CD14-positive monocyte (primary cell): Measurements from ENCODE around the gene AFDN. TPM values are rescaled to one million over a fixed set of nuclear protein-coding genes. Genes with fewer than 3 reads are reported as not detected.

ENCODE experiments used
- DNase-seq, 3 donors: peaks; one replicate each; pipeline ENCODE4 v3.0.0-alpha.2; 2011 to 2022
- H2AFZ ChIP-seq: 2 replicates; pipeline ENCODE4 v1.6.0; 2012; ENCODE audit warnings: mild to moderate bottlenecking, low read depth, low read length, inconsistent platforms; ENCODE audit not compliant: insufficient read depth, poor library complexity, severe bottlenecking
- H3K27ac ChIP-seq, 2 donors: 1 replicate in 1 of 2; 2 replicates in 1 of 2; pipeline ENCODE4 v1.5.1; 2012 to 2013; ENCODE audit warnings: low read length in 2 of 2, control low read depth in 1 of 2, inconsistent platforms in 1 of 2, low read depth in 1 of 2, mild to moderate bottlenecking in 1 of 2
- H3K27me3 ChIP-seq, 2 donors: one replicate each; pipeline versions ENCODE4 v1.6.0 to v1.6.1; 2011 to 2013; ENCODE audit warnings: low read length in 2 of 2; ENCODE audit not compliant: control insufficient read depth in 2 of 2, insufficient read depth in 2 of 2
- H3K36me3 ChIP-seq, 2 donors: replicated peaks in 1 of 2; 1 replicate in 1 of 2; 2 replicates in 1 of 2; pipeline versions ENCODE4 v1.5.1 to v1.6.1; 2012 to 2013; ENCODE audit warnings: low read length in 2 of 2, control low read depth in 1 of 2, inconsistent platforms in 1 of 2, mild to moderate bottlenecking in 1 of 2; ENCODE audit not compliant: insufficient read depth in 2 of 2, control insufficient read depth in 1 of 2
- H3K4me1 ChIP-seq, 2 donors: 1 replicate in 1 of 2; 2 replicates in 1 of 2; pipeline versions ENCODE4 v1.5.1 to v1.6.1; 2012 to 2013; ENCODE audit warnings: low read length in 2 of 2, control low read depth in 1 of 2, inconsistent platforms in 1 of 2, mild to moderate bottlenecking in 1 of 2, moderate library complexity in 1 of 2; ENCODE audit not compliant: insufficient read depth in 2 of 2, control insufficient read depth in 1 of 2
- H3K4me2 ChIP-seq: replicated peaks from 2 replicates; pipeline ENCODE3; 2012; ENCODE audit warnings: low read length, moderate library complexity, mild to moderate bottlenecking; ENCODE audit not compliant: poor library complexity, severe bottlenecking; ENCODE audit errors: extremely low read depth
- H3K4me3 ChIP-seq, 3 experiments: fragments of 200-600 bp in 1 of 3; sonication (generic) in 1 of 3; replicated peaks in 1 of 3; 1 replicate in 2 of 3; 2 replicates in 1 of 3; pipeline ENCODE4 v1.5.1; 2011 to 2013; ENCODE audit warnings: low read length in 3 of 3, mild to moderate bottlenecking in 3 of 3, control low read depth in 2 of 3, low read depth in 2 of 3, inconsistent platforms in 1 of 3, moderate library complexity in 1 of 3
- H3K79me2 ChIP-seq: 2 replicates; pipeline ENCODE4 v1.6.0; 2012; ENCODE audit warnings: mild to moderate bottlenecking, control low read depth, inconsistent platforms, low read length, moderate library complexity; ENCODE audit not compliant: insufficient read depth
- H3K9ac ChIP-seq: 2 replicates; pipeline ENCODE4 v1.6.0; 2017; ENCODE audit warnings: low read length, mild to moderate bottlenecking; ENCODE audit not compliant: insufficient read depth, poor library complexity, severe bottlenecking
- H3K9me3 ChIP-seq, 2 donors: replicated peaks in 1 of 2; 1 replicate in 1 of 2; 2 replicates in 1 of 2; pipeline versions ENCODE4 v1.5.1 to v1.6.1; 2012 to 2013; ENCODE audit warnings: low read length in 2 of 2, control low read depth in 1 of 2; ENCODE audit not compliant: control insufficient read depth in 1 of 2, insufficient read depth in 1 of 2
- H4K20me1 ChIP-seq: 2 replicates; pipeline ENCODE4 v1.6.0; 2012; ENCODE audit warnings: mild to moderate bottlenecking, low read length, control low read depth, moderate library complexity; ENCODE audit not compliant: insufficient read depth
- H3K27ac Mint-ChIP-seq, 7 donors: one replicate each; pipeline ENCODE4 v1.8.0; 2020; ENCODE audit warnings: mild to moderate bottlenecking in 7 of 7, mixed read lengths in 7 of 7, moderate library complexity in 6 of 7, inconsistent platforms in 2 of 7
- H3K27me3 Mint-ChIP-seq, 3 donors: one replicate each; pipeline ENCODE4 v1.8.0; 2021 to 2022; ENCODE audit warnings: low read depth in 3 of 3, mild to moderate bottlenecking in 3 of 3, mixed read lengths in 3 of 3, moderate library complexity in 3 of 3, inconsistent platforms in 1 of 3
- H3K36me3 Mint-ChIP-seq, 2 donors: one replicate each; pipeline ENCODE4 v1.8.0; 2020; ENCODE audit warnings: mixed read lengths in 2 of 2, inconsistent platforms in 1 of 2, mild to moderate bottlenecking in 1 of 2
- H3K4me1 Mint-ChIP-seq: one replicate; pipeline ENCODE4 v1.8.0; 2020; ENCODE audit warnings: mild to moderate bottlenecking, mixed read lengths
- H3K4me3 Mint-ChIP-seq, 2 donors: one replicate each; pipeline ENCODE4 v1.8.0; 2020; ENCODE audit warnings: mild to moderate bottlenecking in 2 of 2, mixed read lengths in 2 of 2, moderate library complexity in 1 of 2
- H3K9me3 Mint-ChIP-seq, 7 donors: one replicate each; pipeline ENCODE4 v1.8.0; 2020 to 2022; ENCODE audit warnings: mixed read lengths in 7 of 7, mild to moderate bottlenecking in 6 of 7, moderate library complexity in 6 of 7, inconsistent platforms in 2 of 7
- WGBS: methylation state at CpG from one replicate; pipeline ENCODE4 v1.1.5; 2013; ENCODE audit warnings: missing lambda C conversion rate; ENCODE audit not compliant: insufficient coverage; 5-methylcytosine and 5-hydroxymethylcytosine counted together
- intact Hi-C, 2 donors: fragments of 100-400 bp; cut with micrococcal nuclease; formaldehyde crosslinking; loops; one replicate each; pipeline versions ENCODE4 v1.15.0 to v1.15.1; 2023
- polyA plus RNA-seq, 3 donors: library from polyadenylated mRNA; depleted of rRNA in 1 of 3; unstranded in 2 of 3; stranded (reverse) in 1 of 3; fragments of 300-500 nt in 2 of 3; fragments of >200 nt in 1 of 3; fragmentation: Illumina TruSeq in 2 of 3; gene quantifications; 1 replicate in 2 of 3; 2 replicates in 1 of 3; pipeline ENCODE4 v1.2.3, GENCODE V29; 2012 to 2021
- TF ChIP-seq, protein P1 (sequence below): fragments of 200-600 bp; IDR thresholded peaks from one replicate; pipeline ENCODE4 v1.8.0; 2022; ENCODE audit warnings: antibody characterized with exemption, mild to moderate bottlenecking

Gene AFDN
- polyA plus RNA-seq, 3 donors, result 0.03 to 1.5 TPM; not detected in 1

DNA sequence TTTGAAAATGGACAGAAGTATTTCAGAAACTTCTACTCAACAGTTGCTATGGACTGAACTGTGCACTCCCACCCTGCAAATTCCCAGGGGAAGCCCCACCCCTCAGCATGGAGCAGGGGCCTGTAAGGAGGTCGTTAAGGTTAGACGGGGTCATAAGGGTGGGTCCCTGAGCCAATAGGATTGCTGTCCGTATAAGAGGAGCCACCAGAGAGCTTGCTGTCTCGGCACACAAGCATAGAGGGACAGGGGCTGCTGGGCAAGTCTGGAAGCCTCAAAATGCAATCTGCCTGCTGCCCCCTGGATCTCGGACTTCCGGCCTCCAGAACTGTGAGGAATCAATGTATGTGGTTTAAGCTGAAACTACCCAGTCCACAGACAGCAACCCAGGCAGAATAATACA, 37.4 kb upstream of the AFDN start:
- Histone ChIP-seq H3K9me3 (peaks cover 4 to 5% of the 10 kb centered on the region in 2 donors), H3K36me3 (no peaks in the 10 kb centered on the region), H3K4me3 (no peak overlapping the region), H3K79me2 (no peaks in the 10 kb centered on the region), H4K20me1 (no peaks in the 10 kb centered on the region), H3K27ac (no peak overlapping the region), H3K4me2 (no peak overlapping the region), H3K27me3 (peaks cover 0 to 9% of the 10 kb centered on the region in 2 donors), H3K9ac (no peak overlapping the region), H3K4me1 (peaks cover 0 to 11% of the 10 kb centered on the region in 2 donors), H2AFZ (no peak overlapping the region)
- H3K27me3 Mint-ChIP-seq, result peaks cover 2 to 28% (median 15%) of the 10 kb centered on the region in 3 donors
- intact Hi-C loops, result no loop called here
- no peak overlapping the region for H3K27ac Mint-ChIP-seq
- peaks cover 0 to 14% (median 9%) of the 10 kb centered on the region in 7 donors for H3K9me3 Mint-ChIP-seq
- peaks cover 14% of the 10 kb centered on the region for H3K4me1 Mint-ChIP-seq
- DNase-seq, result no peak
- TF ChIP-seq, protein P1, sequence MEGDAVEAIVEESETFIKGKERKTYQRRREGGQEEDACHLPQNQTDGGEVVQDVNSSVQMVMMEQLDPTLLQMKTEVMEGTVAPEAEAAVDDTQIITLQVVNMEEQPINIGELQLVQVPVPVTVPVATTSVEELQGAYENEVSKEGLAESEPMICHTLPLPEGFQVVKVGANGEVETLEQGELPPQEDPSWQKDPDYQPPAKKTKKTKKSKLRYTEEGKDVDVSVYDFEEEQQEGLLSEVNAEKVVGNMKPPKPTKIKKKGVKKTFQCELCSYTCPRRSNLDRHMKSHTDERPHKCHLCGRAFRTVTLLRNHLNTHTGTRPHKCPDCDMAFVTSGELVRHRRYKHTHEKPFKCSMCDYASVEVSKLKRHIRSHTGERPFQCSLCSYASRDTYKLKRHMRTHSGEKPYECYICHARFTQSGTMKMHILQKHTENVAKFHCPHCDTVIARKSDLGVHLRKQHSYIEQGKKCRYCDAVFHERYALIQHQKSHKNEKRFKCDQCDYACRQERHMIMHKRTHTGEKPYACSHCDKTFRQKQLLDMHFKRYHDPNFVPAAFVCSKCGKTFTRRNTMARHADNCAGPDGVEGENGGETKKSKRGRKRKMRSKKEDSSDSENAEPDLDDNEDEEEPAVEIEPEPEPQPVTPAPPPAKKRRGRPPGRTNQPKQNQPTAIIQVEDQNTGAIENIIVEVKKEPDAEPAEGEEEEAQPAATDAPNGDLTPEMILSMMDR, result no peak
- no peak overlapping the region for H3K4me3 Mint-ChIP-seq
- no peaks in the 10 kb centered on the region for H3K36me3 Mint-ChIP-seq
- WGBS, result 73% methylated on average over 4 of the region's 6 CpGs

DNA sequence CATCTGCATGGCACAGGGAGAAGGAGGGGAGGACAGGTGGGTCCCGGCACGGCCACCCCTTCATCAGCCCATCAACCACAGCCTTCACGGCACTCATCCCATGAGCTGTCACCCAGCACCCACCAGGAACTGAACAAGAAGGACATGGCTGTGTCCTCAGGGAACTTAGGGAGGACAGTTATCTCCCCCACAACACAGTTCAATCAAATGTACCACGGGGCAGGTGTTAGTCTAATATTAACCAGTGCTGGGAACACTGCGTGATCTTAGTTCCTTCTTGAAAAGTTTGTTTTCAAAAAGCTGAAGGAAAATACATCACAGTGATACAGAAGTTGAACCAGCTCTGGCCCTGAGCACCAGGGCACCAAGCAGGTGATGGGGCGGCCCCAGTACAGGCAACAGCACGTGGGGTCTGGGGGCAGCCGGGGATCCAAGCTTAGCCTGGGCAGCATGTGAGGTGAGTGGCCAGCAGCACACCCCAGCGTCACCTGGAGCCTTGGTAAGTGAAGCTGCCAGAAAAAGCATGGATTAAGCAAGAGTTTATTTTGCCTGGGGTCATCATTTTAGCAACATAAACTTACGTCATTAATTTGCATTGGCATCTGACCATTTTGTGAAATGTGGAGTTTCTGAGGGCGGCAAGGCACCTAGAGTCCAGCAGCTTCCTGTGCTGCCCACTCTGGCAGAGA, 35.5 kb upstream of the AFDN start:
- Mint-ChIP-seq H3K9me3 (peaks cover 0 to 19% (median 9%) of the 10 kb centered on the region in 7 donors), H3K27me3 (peaks cover 20 to 42% (median 31%) of the 10 kb centered on the region in 3 donors), H3K36me3 (no peaks in the 10 kb centered on the region), H3K4me3 (no peak overlapping the region), H3K27ac (peak overlapping the region in 2 of 7 donors; percentile 17 to 35), H3K4me1 (peaks cover 14% of the 10 kb centered on the region)
- Histone ChIP-seq H3K4me1 (peaks cover 0 to 11% of the 10 kb centered on the region in 2 donors), H3K36me3 (no peaks in the 10 kb centered on the region), H2AFZ (no peak overlapping the region), H3K79me2 (no peaks in the 10 kb centered on the region), H3K9ac (no peak overlapping the region), H4K20me1 (no peaks in the 10 kb centered on the region), H3K9me3 (peaks cover 4 to 17% of the 10 kb centered on the region in 2 donors), H3K4me2 (no peak overlapping the region), H3K27me3 (peaks cover 5 to 28% of the 10 kb centered on the region in 2 donors), H3K4me3 (no peak overlapping the region), H3K27ac (no peak overlapping the region)
- intact Hi-C loops, result no loop called here
- 65% methylated on average over 6 of the region's 11 CpGs for WGBS
- DNase-seq, result no peak
- TF ChIP-seq, protein P1, result no peak
